ENCODE measurements around the gene SPN.

Gene SPN

DNA sequence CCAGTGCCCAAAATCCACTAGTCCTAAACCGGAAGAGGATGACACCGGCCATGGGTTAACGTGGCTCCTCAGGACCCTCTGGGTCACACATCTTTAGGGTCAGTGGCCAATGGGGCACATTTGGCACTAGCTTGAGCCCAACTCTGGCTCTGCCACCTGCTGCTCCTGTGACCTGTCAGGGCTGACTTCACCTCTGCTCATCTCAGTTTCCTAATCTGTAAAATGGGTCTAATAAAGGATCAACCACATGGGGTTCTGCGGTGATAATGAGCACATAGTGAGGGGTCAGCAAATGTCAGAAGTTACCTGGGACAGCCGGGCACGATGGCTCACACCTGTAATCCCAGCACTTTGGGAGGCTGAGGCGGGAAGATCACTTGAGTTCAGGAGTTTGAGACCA, 34.3 kb downstream of the SPN start:
- TF ChIP-seq, protein P1, sequence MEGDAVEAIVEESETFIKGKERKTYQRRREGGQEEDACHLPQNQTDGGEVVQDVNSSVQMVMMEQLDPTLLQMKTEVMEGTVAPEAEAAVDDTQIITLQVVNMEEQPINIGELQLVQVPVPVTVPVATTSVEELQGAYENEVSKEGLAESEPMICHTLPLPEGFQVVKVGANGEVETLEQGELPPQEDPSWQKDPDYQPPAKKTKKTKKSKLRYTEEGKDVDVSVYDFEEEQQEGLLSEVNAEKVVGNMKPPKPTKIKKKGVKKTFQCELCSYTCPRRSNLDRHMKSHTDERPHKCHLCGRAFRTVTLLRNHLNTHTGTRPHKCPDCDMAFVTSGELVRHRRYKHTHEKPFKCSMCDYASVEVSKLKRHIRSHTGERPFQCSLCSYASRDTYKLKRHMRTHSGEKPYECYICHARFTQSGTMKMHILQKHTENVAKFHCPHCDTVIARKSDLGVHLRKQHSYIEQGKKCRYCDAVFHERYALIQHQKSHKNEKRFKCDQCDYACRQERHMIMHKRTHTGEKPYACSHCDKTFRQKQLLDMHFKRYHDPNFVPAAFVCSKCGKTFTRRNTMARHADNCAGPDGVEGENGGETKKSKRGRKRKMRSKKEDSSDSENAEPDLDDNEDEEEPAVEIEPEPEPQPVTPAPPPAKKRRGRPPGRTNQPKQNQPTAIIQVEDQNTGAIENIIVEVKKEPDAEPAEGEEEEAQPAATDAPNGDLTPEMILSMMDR (IDR thresholded peaks at IDR 0.05; ENCODE audit: insufficient read depth, low read length, poor library complexity, severe bottlenecking) = no peak
- no peaks in the 10 kb centered on the region; the same call in 1 of the 2 replicates for H3K36me3 ChIP-seq (ENCODE audit: control insufficient read depth, insufficient read depth, low read length)
- no peak for DNase-seq (ENCODE audit: extremely low read depth, insufficient read length)
- H3K27me3 ChIP-seq (replicated peaks; ENCODE audit: control insufficient read depth, insufficient read depth, low read length) = no peaks in the 10 kb centered on the region
- no peak overlapping the region for H3K4me3 ChIP-seq (replicated peaks; ENCODE audit: low read depth, low read length)

DNA sequence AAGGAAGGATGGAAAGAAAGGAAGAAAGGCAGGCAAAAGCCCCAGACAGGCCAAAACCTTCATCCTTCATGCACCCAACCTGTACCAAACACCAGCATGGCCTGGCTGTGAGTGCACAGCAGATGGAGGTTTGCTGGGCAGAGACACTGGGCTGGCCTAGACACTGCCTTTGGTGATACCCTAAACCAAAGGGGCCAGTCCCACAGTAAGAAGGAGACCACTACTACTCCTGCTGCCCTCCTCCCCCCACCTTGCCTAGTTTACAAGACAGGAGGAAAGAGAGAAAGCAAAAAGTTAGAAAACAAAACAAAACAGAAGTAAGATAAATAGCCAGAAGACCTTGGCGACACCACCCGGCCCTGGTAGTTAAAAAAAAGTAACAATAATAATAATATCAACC, 35.0 kb downstream of the SPN start:
- no peak for DNase-seq (ENCODE audit: extremely low read depth, insufficient read length)
- TF ChIP-seq, protein P1 (IDR thresholded peaks at IDR 0.05; ENCODE audit: insufficient read depth, low read length, poor library complexity, severe bottlenecking) = no peak

DNA sequence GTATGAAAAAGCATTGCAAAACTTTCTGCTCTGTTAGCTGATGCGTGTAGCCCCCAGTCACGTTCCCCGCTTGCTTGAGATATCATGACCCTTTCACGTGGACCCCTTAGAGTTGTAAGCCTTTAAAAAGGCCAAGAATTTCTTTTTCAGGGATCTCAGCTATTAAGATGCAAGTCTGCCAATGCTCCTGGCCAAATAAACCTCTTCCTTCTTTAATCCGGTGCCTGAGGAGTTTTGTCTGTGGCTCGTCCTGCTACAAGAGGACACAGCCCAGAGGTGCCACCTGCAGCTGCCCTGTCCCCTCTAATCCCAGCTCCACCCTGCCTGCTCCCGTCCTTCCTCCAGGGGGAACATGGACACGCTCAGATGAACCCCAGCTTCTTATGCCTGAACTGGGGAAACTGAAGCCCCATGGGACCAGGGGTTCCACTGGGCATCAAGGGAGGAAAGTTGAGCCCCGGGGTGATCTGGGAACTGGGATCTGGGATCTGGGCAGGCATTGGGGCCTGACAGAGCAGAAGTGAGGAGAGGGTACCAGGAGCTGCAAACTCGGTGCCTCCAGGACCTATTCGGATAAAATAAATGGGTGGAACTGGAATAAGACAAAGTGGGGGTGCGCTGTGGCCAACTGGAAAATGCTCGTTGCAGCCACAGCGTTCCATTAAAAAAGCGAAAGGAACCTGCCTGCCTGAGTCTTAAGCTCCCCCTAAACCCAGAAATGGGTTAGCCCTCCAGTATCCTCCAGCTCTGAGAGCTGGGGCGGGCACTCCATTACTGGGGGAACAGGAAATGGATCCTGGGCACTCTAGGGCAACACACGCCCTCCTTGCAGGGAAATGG, 35.7 kb downstream of the SPN start:
- H3K27me3 ChIP-seq (replicated peaks; ENCODE audit: control insufficient read depth, insufficient read depth, low read length) = no peaks in the 10 kb centered on the region
- no peaks in the 10 kb centered on the region; the same call in 1 of the 2 replicates for H3K36me3 ChIP-seq (ENCODE audit: control insufficient read depth, insufficient read depth, low read length)
- DNase-seq (ENCODE audit: extremely low read depth, insufficient read length) = no peak
- H3K4me3 ChIP-seq (replicated peaks; ENCODE audit: low read depth, low read length) = no peak overlapping the region
- TF ChIP-seq, protein P1 (IDR thresholded peaks at IDR 0.05; ENCODE audit: insufficient read depth, low read length, poor library complexity, severe bottlenecking) = no peak

More for the DNA sequence above, 35.0 kb downstream of the SPN start:
- H3K27me3 ChIP-seq (replicated peaks; ENCODE audit: control insufficient read depth, insufficient read depth, low read length) = no peaks in the 10 kb centered on the region
- no peak overlapping the region for H3K4me3 ChIP-seq (replicated peaks; ENCODE audit: low read depth, low read length)
- H3K36me3 ChIP-seq (ENCODE audit: control insufficient read depth, insufficient read depth, low read length) = no peaks in the 10 kb centered on the region; the same call in 1 of the 2 replicates

- H3K27me3 ChIP-seq (replicated peaks; ENCODE audit: control insufficient read depth, insufficient read depth, low read length) = no peaks in the 10 kb centered on the region
- no peak overlapping the region for H3K4me3 ChIP-seq (replicated peaks; ENCODE audit: low read depth, low read length)
- DNase-seq (ENCODE audit: extremely low read depth, insufficient read length) = no peak
- no peaks in the 10 kb centered on the region; the same call in 1 of the 2 replicates for H3K36me3 ChIP-seq (ENCODE audit: control insufficient read depth, insufficient read depth, low read length)
- TF ChIP-seq, protein P1 (IDR thresholded peaks at IDR 0.05; ENCODE audit: insufficient read depth, low read length, poor library complexity, severe bottlenecking) = no peak
Measured at GRCh38 chr16:29699324-29700219, 36.5 kb downstream of the SPN start.

DNA sequence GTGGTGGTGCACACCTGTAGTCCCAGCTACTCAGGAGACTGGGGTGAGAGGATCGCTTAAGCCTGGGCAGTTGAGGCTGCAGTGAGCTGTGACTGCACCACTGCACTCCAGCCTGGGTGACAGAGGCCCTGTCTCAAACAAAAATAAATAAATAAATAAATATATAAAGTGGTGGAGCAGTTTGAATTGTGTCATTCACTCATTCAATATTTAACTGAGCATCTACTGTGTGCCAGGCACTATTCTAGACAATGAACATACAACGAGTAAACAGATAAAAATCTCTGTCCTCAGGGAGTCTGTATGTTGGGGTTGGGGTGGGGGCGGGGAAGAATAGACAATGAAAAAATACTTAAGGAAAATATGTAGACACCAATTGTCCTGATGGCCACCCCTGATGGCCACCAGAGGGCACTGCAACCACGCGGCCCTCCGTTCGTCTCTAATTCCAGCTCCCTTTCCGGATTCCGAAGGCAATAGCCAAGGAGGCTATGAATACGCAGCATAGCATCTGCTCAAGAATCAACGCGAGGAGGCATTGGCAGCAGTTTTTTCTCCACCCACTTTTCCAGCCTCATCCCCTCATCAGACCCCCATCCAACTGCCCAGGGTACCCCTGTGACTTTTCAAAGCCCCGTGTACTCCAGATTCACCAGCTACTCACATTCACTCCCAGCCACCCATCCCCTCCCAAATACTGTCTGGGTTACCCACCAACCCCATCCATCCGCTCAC, 37.4 kb downstream of the SPN start:
- no peak overlapping the region for H3K4me3 ChIP-seq (replicated peaks; ENCODE audit: low read depth, low read length)
- H3K27me3 ChIP-seq (replicated peaks; ENCODE audit: control insufficient read depth, insufficient read depth, low read length) = no peaks in the 10 kb centered on the region
- TF ChIP-seq, protein P1 (IDR thresholded peaks at IDR 0.05; ENCODE audit: insufficient read depth, low read length, poor library complexity, severe bottlenecking) = peak; percentile 88
- no peaks in the 10 kb centered on the region; the same call in 1 of the 2 replicates for H3K36me3 ChIP-seq (ENCODE audit: control insufficient read depth, insufficient read depth, low read length)
- peak; percentile 67 for DNase-seq (ENCODE audit: extremely low read depth, insufficient read length)

Data from GM06990 (cell line).